Measurements from ENCODE around the gene RNASE2. TPM values are rescaled to one million over a fixed set of nuclear protein-coding genes. Genes with fewer than 3 reads are reported as not detected.
"Not testable (repeated sequence)": the region's sequence is repeated elsewhere in the genome, so short reads cannot be mapped to it uniquely, and the experiment has no call there.

Gene RNASE2
- total RNA-seq, 8 experiments from 2014 or later, result 19.0 TPM; not detected in 7

GRCh38 chr14:20958946-20959345 is 3.7 kb downstream of the RNASE2 start:
- ATAC-seq (replicated peaks in 6 of 8); H3K4me3 ChIP-seq; H3K4me1 ChIP-seq (replicated peaks in 1 of 2); H3K27ac ChIP-seq: not testable (repeated sequence)
- in situ Hi-C loops (cut with MboI; ENCODE audit: low pct_unique_long_range_greater_than_20kb in 2 of 9, low sequenced_read_pairs in 9 of 9, unreplicated experiment in 9 of 9), result loop anchor here in 2 of 9 experiments (25.0 kb wide), 2 partner anchors 97 to 247 kb away; no protein-coding TSS in a partner anchor

GRCh38 chr14:20969336-20969735 is 14.0 kb downstream of the RNASE2 start:
- Histone ChIP-seq H3K4me3 (no peak overlapping the region), H3K4me1 (replicated peaks in 1 of 2) (peaks cover 0 to 4% of the 10 kb centered on the region in 2 donors), H3K27ac (no peak overlapping the region)
- in situ Hi-C loops (cut with MboI; ENCODE audit: low pct_unique_long_range_greater_than_20kb in 2 of 9, low sequenced_read_pairs in 9 of 9, unreplicated experiment in 9 of 9), result loop anchor here in 2 of 9 experiments (25.0 kb wide), 2 partner anchors 107 to 257 kb away; no protein-coding TSS in a partner anchor
- 33 to 100% (median 79%) methylated on average over 1 to 3 of the region's 3 CpGs; no CpG with 5 or more reads in 1 of the 10 experiments for WGBS, 10 experiments
- ATAC-seq (replicated peaks in 6 of 8), result no peak

- 11 to 81% (median 34%) methylated on average over 1 to 10 of the region's 10 CpGs; no CpG with 5 or more reads in 3 of the 10 experiments for WGBS, 10 experiments
- ATAC-seq (replicated peaks in 6 of 8), result peak; percentile 1 to 10 (median 4)
- Histone ChIP-seq H3K4me1 (replicated peaks in 1 of 2) (peaks cover 0 to 4% of the 10 kb centered on the region in 2 donors), H3K27ac (peak overlapping the region in 1 of 2 donors; percentile 15), H3K4me3 (peak overlapping the region; percentile 45 to 56 (median 46))
- in situ Hi-C loops (cut with MboI; ENCODE audit: low pct_unique_long_range_greater_than_20kb in 2 of 9, low sequenced_read_pairs in 9 of 9, unreplicated experiment in 9 of 9), result loop anchor here in 3 of 9 experiments (10.0 to 25.0 kb wide), 4 partner anchors 108 to 276 kb away; no protein-coding TSS in a partner anchor
Observed at GRCh38 chr14:20970647-20970982, 15.3 kb downstream of the RNASE2 start.

- in situ Hi-C loops (cut with MboI; ENCODE audit: low pct_unique_long_range_greater_than_20kb in 2 of 9, low sequenced_read_pairs in 9 of 9, unreplicated experiment in 9 of 9), result loop anchor here in 3 of 9 experiments (10.0 to 25.0 kb wide), 4 partner anchors 109 to 276 kb away; no protein-coding TSS in a partner anchor
- 0% methylated on average over 1 to 7 of the region's 47 CpGs; no CpG with 5 or more reads in 4 of the 10 experiments for WGBS, 10 experiments
- Histone ChIP-seq H3K4me3 (peak overlapping the region; percentile 45 to 56 (median 46)), H3K27ac (peak overlapping the region; percentile 15 to 52), H3K4me1 (replicated peaks in 1 of 2) (peaks cover 0 to 4% of the 10 kb centered on the region in 2 donors)
- ATAC-seq (replicated peaks in 6 of 8), result peak; percentile 84 to 96 (median 94)
Observed at GRCh38 chr14:20970983-20971704, 15.9 kb downstream of the RNASE2 start.

- no peak overlapping the region for H3K27ac ChIP-seq
- ATAC-seq (replicated peaks in 6 of 8), result no peak
- H3K4me3 ChIP-seq, result peak overlapping the region; percentile 45 to 56 (median 46)
- in situ Hi-C loops (cut with MboI; ENCODE audit: low pct_unique_long_range_greater_than_20kb in 2 of 9, low sequenced_read_pairs in 9 of 9, unreplicated experiment in 9 of 9), result loop anchor here in 3 of 9 experiments (10.0 to 25.0 kb wide), 4 partner anchors 109 to 277 kb away; no protein-coding TSS in a partner anchor
- 0 to 100% (median 29%) methylated on average over 1 to 5 of the region's 8 CpGs; no CpG with 5 or more reads in 4 of the 10 experiments for WGBS, 10 experiments
- peaks cover 0 to 4% of the 10 kb centered on the region in 2 donors for H3K4me1 ChIP-seq (replicated peaks in 1 of 2)
Observed at GRCh38 chr14:20971705-20972021, 16.4 kb downstream of the RNASE2 start.

- no peak overlapping the region for H3K27ac ChIP-seq
- WGBS, 10 experiments, result 75 to 100% (median 100%) methylated on average over 1 to 2 of the region's 3 CpGs; no CpG with 5 or more reads in 4 of the 10 experiments
- no peak for ATAC-seq (replicated peaks in 6 of 8)
- in situ Hi-C loops (cut with MboI; ENCODE audit: low pct_unique_long_range_greater_than_20kb in 2 of 9, low sequenced_read_pairs in 9 of 9, unreplicated experiment in 9 of 9), result loop anchor here in 3 of 9 experiments (10.0 to 25.0 kb wide), 4 partner anchors 111 to 279 kb away; no protein-coding TSS in a partner anchor
- H3K4me1 ChIP-seq (replicated peaks in 1 of 2), result peaks cover 0 to 4% of the 10 kb centered on the region in 2 donors
- no peak overlapping the region for H3K4me3 ChIP-seq
Observed at GRCh38 chr14:20973501-20973900, 18.2 kb downstream of the RNASE2 start.

GRCh38 chr14:20976291-20976690 is 21.0 kb downstream of the RNASE2 start:
- no peak for ATAC-seq (replicated peaks in 6 of 8)
- H3K27ac ChIP-seq, result no peak overlapping the region
- no peaks in the 10 kb centered on the region for H3K4me1 ChIP-seq (replicated peaks in 1 of 2)
- in situ Hi-C loops (cut with MboI; ENCODE audit: low pct_unique_long_range_greater_than_20kb in 2 of 9, low sequenced_read_pairs in 9 of 9, unreplicated experiment in 9 of 9), result loop anchor here in 2 of 9 experiments (10.0 kb wide), 2 partner anchors 121 to 281 kb away; no protein-coding TSS in a partner anchor
- no peak overlapping the region for H3K4me3 ChIP-seq
- 60 to 100% (median 100%) methylated on average over 1 of the region's 1 CpG; no CpG with 5 or more reads in 5 of the 10 experiments for WGBS, 10 experiments

- Histone ChIP-seq H3K27ac (no peak overlapping the region), H3K4me3 (no peak overlapping the region), H3K4me1 (replicated peaks in 1 of 2) (no peaks in the 10 kb centered on the region)
- in situ Hi-C loops (cut with MboI; ENCODE audit: low pct_unique_long_range_greater_than_20kb in 2 of 9, low sequenced_read_pairs in 9 of 9, unreplicated experiment in 9 of 9), result loop anchor here in 2 of 9 experiments (10.0 kb wide), 2 partner anchors 124 to 284 kb away; no protein-coding TSS in a partner anchor
- no peak for ATAC-seq (replicated peaks in 6 of 8)
- 0 to 100% (median 56%) methylated on average over 1 of the region's 1 CpG; no CpG with 5 or more reads in 4 of the 10 experiments for WGBS, 10 experiments
Observed at GRCh38 chr14:20978687-20979086, 23.4 kb downstream of the RNASE2 start.

- in situ Hi-C loops (cut with MboI; ENCODE audit: low pct_unique_long_range_greater_than_20kb in 2 of 9, low sequenced_read_pairs in 9 of 9, unreplicated experiment in 9 of 9), result no loop called here
- H3K4me3 ChIP-seq, result no peak overlapping the region
- WGBS, 10 experiments, result 50 to 89% (median 67%) methylated on average over 1 of the region's 1 CpG; no CpG with 5 or more reads in 5 of the 10 experiments
- H3K27ac ChIP-seq, result no peak overlapping the region
- no peak for ATAC-seq (replicated peaks in 6 of 8)
- no peaks in the 10 kb centered on the region for H3K4me1 ChIP-seq (replicated peaks in 1 of 2)
Observed at GRCh38 chr14:20980906-20981305, 25.6 kb downstream of the RNASE2 start.

- Histone ChIP-seq H3K4me1 (replicated peaks in 1 of 2) (no peaks in the 10 kb centered on the region), H3K4me3 (no peak overlapping the region), H3K27ac (no peak overlapping the region)
- in situ Hi-C loops (cut with MboI; ENCODE audit: low pct_unique_long_range_greater_than_20kb in 2 of 9, low sequenced_read_pairs in 9 of 9, unreplicated experiment in 9 of 9), result no loop called here
- ATAC-seq (replicated peaks in 6 of 8), result peak in 2 of 8 experiments; percentile 58 to 93
- WGBS, 10 experiments, result 0 to 100% (median 62%) methylated on average over 1 to 2 of the region's 2 CpGs
Observed at GRCh38 chr14:20982646-20983369, 27.5 kb downstream of the RNASE2 start.

GRCh38 chr14:20985650-20986049 is 30.4 kb downstream of the RNASE2 start:
- ATAC-seq (replicated peaks in 6 of 8); in situ Hi-C loops (cut with MboI; ENCODE audit: low pct_unique_long_range_greater_than_20kb in 2 of 9, low sequenced_read_pairs in 9 of 9, unreplicated experiment in 9 of 9): not testable (repeated sequence)

GRCh38 chr14:20986811-20987210 is 31.5 kb downstream of the RNASE2 start:
- ATAC-seq (replicated peaks in 6 of 8), result peak in 4 of 8 experiments; percentile 14 to 48 (median 32)
- Histone ChIP-seq H3K4me1 (replicated peaks in 1 of 2) (peaks cover 13 to 15% of the 10 kb centered on the region in 2 donors), H3K4me3 (no peak overlapping the region), H3K27ac (no peak overlapping the region)
- 0 to 70% (median 20%) methylated on average over 1 to 2 of the region's 2 CpGs; no CpG with 5 or more reads in 3 of the 10 experiments for WGBS, 10 experiments
- in situ Hi-C loops (cut with MboI; ENCODE audit: low pct_unique_long_range_greater_than_20kb in 2 of 9, low sequenced_read_pairs in 9 of 9, unreplicated experiment in 9 of 9), result no loop called here

More at GRCh38 chr14:20985650-20986049, 30.4 kb downstream of the RNASE2 start:
- H3K27ac ChIP-seq; H3K4me1 ChIP-seq (replicated peaks in 1 of 2); H3K4me3 ChIP-seq: not testable (repeated sequence)
- 64 to 100% (median 80%) methylated on average over 1 to 4 of the region's 4 CpGs; no CpG with 5 or more reads in 3 of the 10 experiments for WGBS, 10 experiments
